ENCODE data around the gene SECISBP2L. TPM values are rescaled to one million over a fixed set of nuclear protein-coding genes. Genes with fewer than 3 reads are reported as not detected.
A peak's percentile ranks its signal among the peaks of the same experiment; 100 is the strongest.

The SECISBP2L gene
- total and polyA plus RNA-seq, 2 of the 4 experiments (the other 2 are of a cell fraction), result 13.1 to 34.1 TPM

- Histone ChIP-seq H4K20me1 (ENCODE audit: insufficient read depth, low read length) (no peaks in the 10 kb centered on the region), H2AK5ac (ENCODE audit: low read depth, low read length) (peak overlapping the region; percentile 71; the same call in 1 of the 2 replicates), H3K9me3 (ENCODE audit: control insufficient read depth, insufficient read depth, low read length) (no peaks in the 10 kb centered on the region), H3K4me2 (ENCODE audit: low read depth, low read length) (no peak overlapping the region), H2BK20ac (ENCODE audit: low read depth, low read length) (no peak overlapping the region), H3K4me3 (ENCODE audit: insufficient read depth, low read depth, low read length) (no peak overlapping the region), H3K18ac (ENCODE audit: low read depth, low read length) (no peak overlapping the region), H3K9me1 (ENCODE audit: insufficient read depth, low read length) (0 out of 2 replicates have a peak, but pooled peaks cover 2% of the 10 kb centered on the region), H3K36me3 (ENCODE audit: control insufficient read depth, insufficient read depth, low read length) (no peaks in the 10 kb centered on the region), H4K5ac (ENCODE audit: low read depth, low read length) (no peak overlapping the region), H3K4ac (ENCODE audit: low read depth, low read length) (peak overlapping the region; percentile 31; the same call in 1 of the 2 replicates), H3K27ac (ENCODE audit: insufficient read depth, low read length) (no peak overlapping the region), H4K8ac (ENCODE audit: low read depth in 2 of 2, low read length in 2 of 2) (no peak overlapping the region), H3K79me1 (ENCODE audit: low read depth in 1 of 2, low read length in 2 of 2) (no peaks in the 10 kb centered on the region), H3K27me3 (ENCODE audit: control insufficient read depth, insufficient read depth, low read length) (no peaks in the 10 kb centered on the region), H2AFZ (replicated peaks; ENCODE audit: low read length, poor library complexity) (no peak overlapping the region), H3K9ac (ENCODE audit: low read depth, low read length) (no peak overlapping the region), H3K4me1 (ENCODE audit: control insufficient read depth, insufficient read depth, low read length) (no peaks in the 10 kb centered on the region), H3K14ac (replicated peaks; ENCODE audit: low read depth, low read length) (no peak overlapping the region), H2BK15ac (ENCODE audit: low read depth, low read length) (no peak overlapping the region), H2BK120ac (ENCODE audit: low read depth, low read length) (peak overlapping the region; percentile 17; the same call in 1 of the 2 replicates), H4K91ac (ENCODE audit: insufficient read depth, low read depth, low read length) (no peak overlapping the region), H2AK9ac (replicated peaks; ENCODE audit: low read depth, low read length, poor library complexity) (no peak overlapping the region), H3K56ac (ENCODE audit: extremely low read depth, insufficient read depth, low read length) (no peak overlapping the region), H2BK5ac (ENCODE audit: low read depth, low read length, poor library complexity, severe bottlenecking) (no peak overlapping the region), H3K23ac (ENCODE audit: low read depth, low read length) (no peak overlapping the region)
- CTCF ChIA-PET, result interaction anchor here (0.7 to 1.4 kb wide), 3 partner anchors 9 to 322 kb away, joined by 3 read pairs; partner anchors contain the start of gene SHC4
- dilution Hi-C loops (cut with HindIII; ENCODE audit: low sequenced_read_pairs, unreplicated experiment) (no loop called here), in situ Hi-C loops (cut with MboI; ENCODE audit: low sequenced_read_pairs) (loop anchor here (25.0 kb wide), 1 partner anchor 611 kb away; no protein-coding TSS in a partner anchor), intact Hi-C loops (cut with micrococcal nuclease) (no loop called here)
- TF ChIP-seq CEBPB (IDR thresholded peaks at IDR 0.05; ENCODE audit: low read depth, low read length) (no peak), RAD21 (IDR thresholded peaks at IDR 0.05; ENCODE audit: low read length) (no peak), MXI1 (IDR thresholded peaks at IDR 0.05; ENCODE audit: borderline replicate concordance, low read depth, low read length) (no peak), RFX5 (IDR thresholded peaks at IDR 0.05; ENCODE audit: low read depth, low read length) (no peak), SMC3 (IDR thresholded peaks at IDR 0.05; ENCODE audit: low read depth, low read length) (no peak), CTCF (conservative IDR thresholded peaks at IDR 0.05; ENCODE audit: low read depth, low read length) (no peak), FOS (IDR thresholded peaks at IDR 0.05; ENCODE audit: low read depth, low read length) (no peak), NFE2L2 (IDR thresholded peaks at IDR 0.05; ENCODE audit: low read depth, low read length) (no peak), RCOR1 (IDR thresholded peaks at IDR 0.05; ENCODE audit: insufficient replicate concordance, low read length) (no peak), POLR2A (IDR thresholded peaks at IDR 0.05; ENCODE audit: low read depth, low read length) (no peak), CHD1 (IDR thresholded peaks at IDR 0.05; ENCODE audit: low read depth, low read length) (no peak), BHLHE40 (IDR thresholded peaks at IDR 0.05; ENCODE audit: low read depth, low read length) (no peak), USF2 (IDR thresholded peaks at IDR 0.05; ENCODE audit: low read depth, low read length) (no peak), ELK1 (IDR thresholded peaks at IDR 0.05; ENCODE audit: borderline replicate concordance, low read depth, low read length) (no peak)
- BruUV-seq (replicated peaks), result no TSS peak
- WGBS, 2 experiments (ENCODE audit: extremely low coverage in 2 of 2, insufficient read length in 1 of 2), result 94% methylated on average over 24 of the region's 35 CpGs; no CpG with 5 or more reads in 1 of the 2 experiments
- ATAC-seq (ENCODE audit: low read depth) (no peak), DNase-seq (no peak)
- POLR2A ChIA-PET (ENCODE audit: unreplicated experiment), result no interaction called here
Observed at GRCh38 chr15:48972750-48973503, 73.3 kb downstream of the SECISBP2L start.
